AG04449 (cell line): ENCODE results near the gene TMEM266.
A peak's percentile ranks its signal among the peaks of the same experiment; 100 is the strongest.

ENCODE experiments used
- CTCF ChIA-PET: fragments of 350-600 bp; formaldehyde crosslinking; extraction: SDS; loops from one replicate; lab custom pipeline; 2021; ENCODE audit warnings: antibody characterized with exemption; lab: Yijun Ruan, JAX
- POLR2A ChIA-PET: fragments of 400-600, 350-600 bp; formaldehyde crosslinking; extraction: SDS; loops from one replicate; lab custom pipeline; 2020; ENCODE audit warnings: antibody characterized with exemption, inconsistent platforms; lab: Yijun Ruan, JAX
- DNase-seq: peaks from one replicate; pipeline ENCODE4 v3.0.0-alpha.2; 2010; ENCODE audit warnings: low read depth, low spot score
- H3K4me3 ChIP-seq: 2 replicates; pipeline ENCODE4 v1.5.1; 2011; ENCODE audit warnings: low read depth, mild to moderate bottlenecking, control low read depth, low read length
- CTCF ChIP-seq: IDR thresholded peaks from one replicate; pipeline ENCODE4 v1.5.1; 2011; ENCODE audit warnings: mild to moderate bottlenecking, moderate library complexity, low read length, control low read depth, inconsistent platforms; ENCODE audit not compliant: insufficient read depth; ENCODE audit errors: missing control alignments

TMEM266 gene

GRCh38 chr15:76222159-76222558 is 162.4 kb downstream of the TMEM266 start:
- ChIA-PET POLR2A (no interaction called here), CTCF (interaction anchor here (0.9 to 1.6 kb wide), 3 partner anchors 12 to 16 kb away, joined by 3 to 6 read pairs (median 4); no protein-coding TSS in a partner anchor)
- no peak for DNase-seq
- no peak overlapping the region for H3K4me3 ChIP-seq
- no peak for TF ChIP-seq CTCF

DNA sequence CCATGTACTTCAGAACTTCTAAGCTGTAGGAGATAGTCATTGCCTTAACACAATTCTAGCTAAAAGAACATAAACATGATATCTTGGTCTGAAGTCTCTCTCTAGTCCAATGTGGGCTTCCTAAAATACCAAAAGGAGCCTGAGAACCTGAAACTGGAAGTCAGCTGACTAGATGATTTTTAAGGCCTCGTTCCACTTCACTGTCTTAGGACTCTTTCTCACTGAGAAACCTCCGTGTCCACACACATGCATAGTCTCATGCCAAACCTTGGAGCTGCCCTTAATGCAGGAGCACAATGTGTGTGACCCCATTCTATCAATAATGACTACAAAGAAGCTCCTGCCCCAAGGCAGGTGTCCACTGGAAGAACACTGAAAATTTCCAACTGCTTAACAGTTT is 163.7 kb downstream of the TMEM266 start:
- CTCF ChIA-PET = interaction anchor here (1.0 to 3.1 kb wide), 3 partner anchors 10 to 32 kb away, joined by 4 to 16 read pairs (median 4); no protein-coding TSS in a partner anchor
- POLR2A ChIA-PET = no interaction called here
- TF ChIP-seq CTCF = no peak
- no peak overlapping the region for H3K4me3 ChIP-seq
- DNase-seq = no peak

- CTCF ChIA-PET = interaction anchor here (1.0 to 2.1 kb wide), 3 partner anchors 10 to 101 kb away, joined by 3 to 5 read pairs (median 4); no protein-coding TSS in a partner anchor
- no peak overlapping the region for H3K4me3 ChIP-seq
- no peak for TF ChIP-seq CTCF
- POLR2A ChIA-PET = no interaction called here
- no peak for DNase-seq
These were observed 169.5 kb downstream of the TMEM266 start for GRCh38 chr15:76229266-76229665.

- ChIA-PET CTCF (interaction anchor here (1.0 to 5.0 kb wide), 9 partner anchors 9 to 638 kb away, joined by 3 to 56 read pairs (median 3); no protein-coding TSS in a partner anchor), POLR2A (no interaction called here)
- TF ChIP-seq CTCF = no peak
- DNase-seq = no peak
- no peak overlapping the region for H3K4me3 ChIP-seq
These were observed 174.1 kb downstream of the TMEM266 start for GRCh38 chr15:76233921-76234320.

DNA sequence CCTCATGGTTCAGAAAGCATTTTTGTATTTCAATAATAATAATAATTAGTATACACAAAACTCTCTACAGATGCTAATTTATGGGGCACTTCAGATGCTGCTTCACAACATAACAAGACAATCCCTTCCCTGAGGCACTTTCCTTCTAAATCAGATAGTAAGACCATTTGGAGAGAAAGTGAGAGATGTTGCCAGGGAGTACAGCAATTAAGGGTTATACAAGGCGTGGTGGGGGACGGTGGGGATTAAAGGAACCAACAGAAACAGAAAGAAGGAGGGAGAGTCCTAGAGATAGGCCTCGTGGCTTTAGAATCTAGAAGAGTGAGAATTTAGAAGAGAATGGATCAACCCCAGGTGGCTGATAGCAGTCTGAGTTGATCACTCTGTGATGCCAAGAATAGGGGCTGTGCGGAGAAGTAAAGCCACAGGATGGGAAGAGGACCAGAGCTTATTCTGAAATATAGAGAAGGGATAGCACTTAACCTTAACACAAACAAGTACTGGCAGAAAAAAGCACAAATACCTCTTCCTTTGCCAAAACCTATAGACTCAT is 174.6 kb downstream of the TMEM266 start:
- ChIA-PET CTCF (interaction anchor here (1.0 to 5.0 kb wide), 12 partner anchors 10 to 637 kb away, joined by 3 to 56 read pairs (median 4); no protein-coding TSS in a partner anchor), POLR2A (no interaction called here)
- H3K4me3 ChIP-seq = no peak overlapping the region
- no peak for TF ChIP-seq CTCF
- no peak for DNase-seq

GRCh38 chr15:76235186-76235826 is 175.5 kb downstream of the TMEM266 start:
- peak; percentile 4 for DNase-seq
- TF ChIP-seq CTCF = peak; percentile 13
- CTCF ChIA-PET = interaction anchor here (0.7 to 5.0 kb wide), 29 partner anchors 8 to 643 kb away, joined by 3 to 56 read pairs (median 4); no protein-coding TSS in a partner anchor
- POLR2A ChIA-PET = no interaction called here
- no peak overlapping the region for H3K4me3 ChIP-seq
